ENCODE results near the gene DNAH3. TPM values are rescaled to one million over a fixed set of nuclear protein-coding genes. Genes with fewer than 3 reads are reported as not detected.
"Not testable (repeated sequence)": the region's sequence is repeated elsewhere in the genome, so short reads cannot be mapped to it uniquely, and the experiment has no call there.

The DNAH3 gene
- polyA plus RNA-seq = 0.16 TPM
- long read RNA-seq, donor 1, partial matches to known transcripts = 35 of 35 reads
- long read RNA-seq, donor 1, other reads (novel, unspliced or antisense) = 0 of 35 reads
- long read RNA-seq, donor 2 = 0 reads
- long read RNA-seq, donor 3 = 0 reads
- long read RNA-seq, donor 4 = 0 reads
- long read RNA-seq, donor 5 = 0 reads
- long read RNA-seq, donor 6 = 0 reads
- long read RNA-seq, donor 7 = 0 reads
- long read RNA-seq, donor 8 = 0 reads
- long read RNA-seq, donor 9 = 0 reads
- long read RNA-seq, donor 10 = 0 reads
- long read RNA-seq, donor 11 = 0 reads

- WGBS (ENCODE audit: insufficient coverage, low lambda C conversion rate) = 60% methylated on average over 1 of the region's 8 CpGs
- no peak within 1 kb of the TSS for H3K27ac ChIP-seq (ENCODE audit: low read length)
- DNase-seq = no peak
- no peaks in the 10 kb centered on the region for H3K4me1 ChIP-seq (ENCODE audit: control insufficient read depth, insufficient read depth, low read length)
- H3K4me3 ChIP-seq (ENCODE audit: low read length) = no peak within 1 kb of the TSS
- no peaks in the 10 kb centered on the region for H3K27me3 ChIP-seq (ENCODE audit: control insufficient read depth, insufficient read depth, low read length)
- no peaks in the 10 kb centered on the region for H3K9me3 ChIP-seq (ENCODE audit: control insufficient read depth, low read depth, low read length)
- H3K36me3 ChIP-seq (ENCODE audit: control insufficient read depth, insufficient read depth, low read length) = no peaks in the 10 kb centered on the region
These were observed at the start of gene DNAH3 for GRCh38 chr16:21150375-21151001. Gene DNAH3, minus strand, starts transcription at chr16:21150846. Its CDS starts 527 bp downstream, at chr16:21150319.

GRCh38 chr16:21199607-21200218, 49.1 kb upstream of the DNAH3 start:
- Histone ChIP-seq H3K9me3 (ENCODE audit: control insufficient read depth, low read depth, low read length) (no peaks in the 10 kb centered on the region), H3K4me1 (ENCODE audit: control insufficient read depth, insufficient read depth, low read length) (peaks cover 51% of the 10 kb centered on the region), H3K27me3 (ENCODE audit: control insufficient read depth, insufficient read depth, low read length) (no peaks in the 10 kb centered on the region), H3K36me3 (ENCODE audit: control insufficient read depth, insufficient read depth, low read length) (no peaks in the 10 kb centered on the region), H3K4me3 (ENCODE audit: low read length) (no peak overlapping the region), H3K27ac (ENCODE audit: low read length) (peak overlapping the region; percentile 81)
- WGBS (ENCODE audit: insufficient coverage, low lambda C conversion rate) = 33% methylated on average over 1 of the region's 5 CpGs
- DNase-seq = peak; percentile 48 to 87

- Histone ChIP-seq H3K4me1 (ENCODE audit: control insufficient read depth, insufficient read depth, low read length) (peaks cover 35% of the 10 kb centered on the region), H3K4me3 (ENCODE audit: low read length) (no peak overlapping the region), H3K27me3 (ENCODE audit: control insufficient read depth, insufficient read depth, low read length) (no peaks in the 10 kb centered on the region), H3K9me3 (ENCODE audit: control insufficient read depth, low read depth, low read length) (no peaks in the 10 kb centered on the region), H3K36me3 (ENCODE audit: control insufficient read depth, insufficient read depth, low read length) (no peaks in the 10 kb centered on the region), H3K27ac (ENCODE audit: low read length) (no peak overlapping the region)
- DNase-seq = no peak
- WGBS (ENCODE audit: insufficient coverage, low lambda C conversion rate) = no CpG with 5 or more reads among the region's 3 CpGs
These were observed 47.0 kb upstream of the DNAH3 start for GRCh38 chr16:21197621-21198020.

GRCh38 chr16:21197112-21197511, 46.5 kb upstream of the DNAH3 start:
- H3K27me3 ChIP-seq (ENCODE audit: control insufficient read depth, insufficient read depth, low read length) = no peaks in the 10 kb centered on the region
- WGBS (ENCODE audit: insufficient coverage, low lambda C conversion rate) = no CpG with 5 or more reads among the region's 1 CpG
- H3K4me3 ChIP-seq (ENCODE audit: low read length) = no peak overlapping the region
- no peaks in the 10 kb centered on the region for H3K36me3 ChIP-seq (ENCODE audit: control insufficient read depth, insufficient read depth, low read length)
- no peak overlapping the region for H3K27ac ChIP-seq (ENCODE audit: low read length)
- H3K4me1 ChIP-seq (ENCODE audit: control insufficient read depth, insufficient read depth, low read length) = peaks cover 30% of the 10 kb centered on the region
- no peaks in the 10 kb centered on the region for H3K9me3 ChIP-seq (ENCODE audit: control insufficient read depth, low read depth, low read length)
- no peak for DNase-seq

- DNase-seq; H3K9me3 ChIP-seq (ENCODE audit: control insufficient read depth, low read depth, low read length); H3K27ac ChIP-seq (ENCODE audit: low read length); H3K4me3 ChIP-seq (ENCODE audit: low read length); H3K27me3 ChIP-seq (ENCODE audit: control insufficient read depth, insufficient read depth, low read length); H3K36me3 ChIP-seq (ENCODE audit: control insufficient read depth, insufficient read depth, low read length): not testable (repeated sequence)
- H3K4me1 ChIP-seq (ENCODE audit: control insufficient read depth, insufficient read depth, low read length) = peaks cover 16% of the 10 kb centered on the region
- WGBS (ENCODE audit: insufficient coverage, low lambda C conversion rate) = 100% methylated on average over 1 of the region's 8 CpGs
These were observed 44.7 kb upstream of the DNAH3 start for GRCh38 chr16:21195330-21195729.

- no peak overlapping the region for H3K27ac ChIP-seq (ENCODE audit: low read length)
- WGBS (ENCODE audit: insufficient coverage, low lambda C conversion rate) = 38% methylated on average over 1 of the region's 6 CpGs
- no peak for DNase-seq
These were observed 44.2 kb upstream of the DNAH3 start for GRCh38 chr16:21194771-21195301.

GRCh38 chr16:21192991-21193390, 42.3 kb upstream of the DNAH3 start:
- no CpG with 5 or more reads among the region's 1 CpG for WGBS (ENCODE audit: insufficient coverage, low lambda C conversion rate)
- Histone ChIP-seq H3K27me3 (ENCODE audit: control insufficient read depth, insufficient read depth, low read length) (no peaks in the 10 kb centered on the region), H3K36me3 (ENCODE audit: control insufficient read depth, insufficient read depth, low read length) (no peaks in the 10 kb centered on the region), H3K4me1 (ENCODE audit: control insufficient read depth, insufficient read depth, low read length) (peaks cover 5% of the 10 kb centered on the region), H3K4me3 (ENCODE audit: low read length) (no peak overlapping the region), H3K9me3 (ENCODE audit: control insufficient read depth, low read depth, low read length) (no peaks in the 10 kb centered on the region), H3K27ac (ENCODE audit: low read length) (no peak overlapping the region)
- DNase-seq = no peak

More at GRCh38 chr16:21194771-21195301, 44.2 kb upstream of the DNAH3 start:
- Histone ChIP-seq H3K36me3 (ENCODE audit: control insufficient read depth, insufficient read depth, low read length) (no peaks in the 10 kb centered on the region), H3K9me3 (ENCODE audit: control insufficient read depth, low read depth, low read length) (no peaks in the 10 kb centered on the region), H3K27me3 (ENCODE audit: control insufficient read depth, insufficient read depth, low read length) (no peaks in the 10 kb centered on the region), H3K4me3 (ENCODE audit: low read length) (no peak overlapping the region), H3K4me1 (ENCODE audit: control insufficient read depth, insufficient read depth, low read length) (peaks cover 13% of the 10 kb centered on the region)

- Histone ChIP-seq H3K9me3 (ENCODE audit: control insufficient read depth, low read depth, low read length) (no peaks in the 10 kb centered on the region), H3K27ac (ENCODE audit: low read length) (no peak overlapping the region), H3K4me1 (ENCODE audit: control insufficient read depth, insufficient read depth, low read length) (peaks cover 5% of the 10 kb centered on the region), H3K36me3 (ENCODE audit: control insufficient read depth, insufficient read depth, low read length) (no peaks in the 10 kb centered on the region), H3K27me3 (ENCODE audit: control insufficient read depth, insufficient read depth, low read length) (no peaks in the 10 kb centered on the region), H3K4me3 (ENCODE audit: low read length) (no peak overlapping the region)
- DNase-seq = no peak
These were observed 40.0 kb upstream of the DNAH3 start for GRCh38 chr16:21190599-21190998.

- no CpG with 5 or more reads among the region's 4 CpGs for WGBS (ENCODE audit: insufficient coverage, low lambda C conversion rate)
- Histone ChIP-seq H3K27ac (ENCODE audit: low read length) (no peak overlapping the region), H3K27me3 (ENCODE audit: control insufficient read depth, insufficient read depth, low read length) (no peaks in the 10 kb centered on the region), H3K4me3 (ENCODE audit: low read length) (no peak overlapping the region), H3K36me3 (ENCODE audit: control insufficient read depth, insufficient read depth, low read length) (no peaks in the 10 kb centered on the region), H3K9me3 (ENCODE audit: control insufficient read depth, low read depth, low read length) (no peaks in the 10 kb centered on the region), H3K4me1 (ENCODE audit: control insufficient read depth, insufficient read depth, low read length) (peaks cover 5% of the 10 kb centered on the region)
- no peak for DNase-seq
These were observed 39.4 kb upstream of the DNAH3 start for GRCh38 chr16:21190013-21190412.

- no peaks in the 10 kb centered on the region for H3K27me3 ChIP-seq (ENCODE audit: control insufficient read depth, insufficient read depth, low read length)
- peaks cover 5% of the 10 kb centered on the region for H3K4me1 ChIP-seq (ENCODE audit: control insufficient read depth, insufficient read depth, low read length)
- peak; percentile 57 to 58 for DNase-seq
- no peaks in the 10 kb centered on the region for H3K9me3 ChIP-seq (ENCODE audit: control insufficient read depth, low read depth, low read length)
- H3K4me3 ChIP-seq (ENCODE audit: low read length) = no peak overlapping the region
- no CpG with 5 or more reads among the region's 5 CpGs for WGBS (ENCODE audit: insufficient coverage, low lambda C conversion rate)
- no peak overlapping the region for H3K27ac ChIP-seq (ENCODE audit: low read length)
- H3K36me3 ChIP-seq (ENCODE audit: control insufficient read depth, insufficient read depth, low read length) = no peaks in the 10 kb centered on the region
These were observed 38.7 kb upstream of the DNAH3 start for GRCh38 chr16:21189311-21189710.

Measured in large intestine (tissue), 12 donors.